Karpas-422 (cell line): Measurements from ENCODE around the gene OR8G1. TPM values are rescaled to one million over a fixed set of nuclear protein-coding genes. Genes with fewer than 3 reads are reported as not detected.

Experiments used
- DNase-seq: peaks from one replicate; pipeline ENCODE4 v3.0.0-alpha.2; 2015
- H2AFZ ChIP-seq: fragments of 200-600 bp; sonication (generic); 2 replicates; pipeline ENCODE4 v1.6.1; 2014; ENCODE audit warnings: antibody characterized with exemption, low read length, mixed read lengths
- H3K27ac ChIP-seq: fragments of 200-600 bp; sonication (generic); 2 replicates; pipeline ENCODE4 v1.5.1; 2014; ENCODE audit warnings: mild to moderate bottlenecking, low read length, moderate library complexity
- H3K27me3 ChIP-seq: fragments of 200-600 bp; sonication (generic); 2 replicates; pipeline ENCODE4 v1.6.1; 2014; ENCODE audit warnings: low read length, mixed read lengths
- H3K36me3 ChIP-seq: fragments of 200-600 bp; sonication (generic); 2 replicates; pipeline ENCODE4 v1.6.1; 2014; ENCODE audit warnings: low read length, mixed read lengths; ENCODE audit not compliant: insufficient read depth
- H3K4me1 ChIP-seq: fragments of 200-600 bp; sonication (generic); 2 replicates; pipeline ENCODE4 v1.6.1; 2014; ENCODE audit warnings: mild to moderate bottlenecking, low read length, mixed read lengths
- H3K4me2 ChIP-seq: fragments of 200-600 bp; sonication (generic); 2 replicates; pipeline ENCODE4 v1.6.1; 2014; ENCODE audit warnings: low read length, low read depth, mild to moderate bottlenecking; ENCODE audit not compliant: poor library complexity, severe bottlenecking
- H3K4me3 ChIP-seq: fragments of 200-600 bp; sonication (generic); 2 replicates; pipeline ENCODE4 v1.5.1; 2014; ENCODE audit warnings: mild to moderate bottlenecking, antibody characterized with exemption, low read length, mixed read lengths
- H3K79me2 ChIP-seq: fragments of 200-600 bp; sonication (generic); 2 replicates; pipeline ENCODE4 v1.6.1; 2014; ENCODE audit warnings: mild to moderate bottlenecking, low read length, mixed read lengths
- H3K9ac ChIP-seq: fragments of 200-600 bp; sonication (generic); 2 replicates; pipeline ENCODE4 v1.6.0; 2014; ENCODE audit warnings: low read length
- H3K9me2 ChIP-seq: fragments of 200-600 bp; sonication (generic), shearing (Covaris generic); replicated peaks from 2 replicates; pipeline ENCODE4 v1.6.0; 2014; ENCODE audit warnings: mild to moderate bottlenecking, low read length, moderate library complexity; ENCODE audit not compliant: insufficient read depth
- H3K9me3 ChIP-seq: fragments of 300-700, 200-600 bp; sonication (generic); 2 replicates; pipeline ENCODE4 v1.6.1; 2014; ENCODE audit warnings: low read length, mixed read lengths
- H4K20me1 ChIP-seq: fragments of 200-600 bp; sonication (generic); 2 replicates; pipeline ENCODE4 v1.6.1; 2014; ENCODE audit warnings: mild to moderate bottlenecking, antibody characterized with exemption, low read length, low read depth; ENCODE audit not compliant: insufficient read depth
- total RNA-seq: library from RNA; depleted of rRNA; stranded (reverse); fragments of >200 nt; shearing (Covaris generic); gene quantifications from 2 replicates; pipeline ENCODE4 v1.2.3, GENCODE V29; 2014; ENCODE audit warnings: low replicate concordance; rRNA removed

The OR8G1 gene, protein sequence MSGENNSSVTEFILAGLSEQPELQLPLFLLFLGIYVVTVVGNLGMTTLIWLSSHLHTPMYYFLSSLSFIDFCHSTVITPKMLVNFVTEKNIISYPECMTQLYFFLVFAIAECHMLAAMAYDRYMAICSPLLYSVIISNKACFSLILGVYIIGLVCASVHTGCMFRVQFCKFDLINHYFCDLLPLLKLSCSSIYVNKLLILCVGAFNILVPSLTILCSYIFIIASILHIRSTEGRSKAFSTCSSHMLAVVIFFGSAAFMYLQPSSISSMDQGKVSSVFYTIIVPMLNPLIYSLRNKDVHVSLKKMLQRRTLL
- not detected in 2 replicates for total RNA-seq

DNA sequence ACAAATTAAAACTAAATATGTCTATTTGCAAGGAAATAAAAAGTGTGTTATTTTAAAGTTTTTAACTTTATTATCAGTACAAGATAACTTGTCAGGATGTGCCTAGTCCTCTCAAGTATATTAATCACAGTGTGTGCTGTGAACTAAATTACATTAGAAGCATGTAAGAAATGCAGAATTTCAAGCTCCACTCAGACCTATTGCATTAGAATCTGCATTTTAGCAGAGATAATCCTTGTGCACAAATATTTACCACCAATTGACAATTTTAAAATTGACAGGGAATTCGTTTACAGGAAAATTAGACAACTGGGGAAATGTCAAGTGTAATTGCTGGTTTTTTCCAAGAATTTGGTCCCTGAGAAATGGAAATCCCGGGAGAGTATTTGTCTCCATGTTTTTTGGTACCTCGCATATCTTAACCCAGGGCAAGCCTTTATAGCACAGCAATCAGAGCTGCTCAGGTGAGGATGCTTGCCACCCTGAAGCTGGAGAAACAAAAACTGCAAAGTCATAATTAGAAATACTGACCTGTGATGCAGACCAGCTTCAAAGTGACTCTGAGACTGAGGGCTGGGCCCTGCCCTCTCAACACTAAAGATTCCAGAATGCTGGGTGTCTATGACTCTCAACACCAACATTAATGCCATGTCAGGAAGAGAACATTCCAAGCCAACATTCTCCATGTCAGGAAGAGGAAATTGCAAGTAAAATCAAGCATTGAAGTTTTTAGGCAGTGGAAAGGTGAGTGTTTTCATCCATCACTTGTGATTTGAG, at the start of gene OR8G1:
Gene OR8G1 (plus strand): TSS at position 475 of the 777 bp plus-strand sequence. CDS start 8,581 bp downstream, outside the sequence.
- no peak within 1 kb of the TSS for H3K27ac ChIP-seq
- H3K4me3 ChIP-seq: no peak within 1 kb of the TSS
- H3K4me1 ChIP-seq: no peaks in the 10 kb centered on the region
- no peak for DNase-seq
- no peaks in the 10 kb centered on the region for H4K20me1 ChIP-seq
- H3K27me3 ChIP-seq: no peaks in the 10 kb centered on the region
- H3K9me2 ChIP-seq: no peaks in the 10 kb centered on the region
- no peaks in the 10 kb centered on the region for H3K36me3 ChIP-seq
- no peak within 1 kb of the TSS for H3K4me2 ChIP-seq
- H2AFZ ChIP-seq: no peak within 1 kb of the TSS
- no peak within 1 kb of the TSS for H3K9ac ChIP-seq
- no peaks in the 10 kb centered on the region for H3K9me3 ChIP-seq
- H3K79me2 ChIP-seq: no peaks in the 10 kb centered on the region

DNA sequence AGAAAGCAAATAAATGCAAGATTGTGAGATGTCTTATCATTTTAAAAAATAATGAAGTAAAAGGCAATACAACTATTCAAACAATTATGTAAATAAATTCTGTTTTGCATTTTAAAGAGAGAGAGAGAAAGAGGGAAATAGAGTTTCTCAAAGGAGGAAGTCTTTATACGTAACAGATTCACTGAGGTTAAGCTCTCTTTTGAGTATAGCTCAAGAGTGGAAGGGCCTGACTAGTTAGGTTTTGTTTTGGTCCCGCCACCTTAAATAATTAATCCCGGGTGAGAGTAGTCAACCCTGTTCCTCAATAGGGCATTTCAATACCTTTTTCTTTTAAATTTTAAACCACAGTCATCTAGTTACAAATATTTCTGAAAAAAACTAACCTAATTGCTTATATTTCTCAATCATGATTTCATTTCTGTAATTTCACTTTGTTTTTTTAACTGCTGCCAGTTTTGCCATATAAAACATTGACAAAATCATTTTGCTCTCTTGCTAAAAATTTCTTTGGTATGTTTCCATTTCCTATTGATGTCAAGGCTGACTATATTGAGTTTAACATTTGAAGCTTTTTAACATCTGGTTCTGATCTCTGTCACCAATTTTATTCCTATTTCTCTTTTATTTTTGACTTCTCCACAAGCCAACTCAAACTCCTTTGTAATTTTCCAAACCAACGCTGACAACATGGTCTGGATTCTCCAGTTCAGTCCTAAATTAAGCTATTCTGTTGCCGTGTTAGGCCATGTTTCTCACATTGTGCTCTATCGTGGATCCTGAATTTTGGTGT, 47.5 kb upstream of the OR8G1 start:
- Histone ChIP-seq H2AFZ (no peak overlapping the region), H3K9ac (no peak overlapping the region), H3K4me2 (no peak overlapping the region), H3K9me3 (no peaks in the 10 kb centered on the region), H3K79me2 (no peaks in the 10 kb centered on the region), H4K20me1 (no peaks in the 10 kb centered on the region), H3K9me2 (no peaks in the 10 kb centered on the region), H3K4me3 (no peak overlapping the region), H3K4me1 (no peaks in the 10 kb centered on the region), H3K27ac (no peak overlapping the region), H3K27me3 (no peaks in the 10 kb centered on the region), H3K36me3 (no peaks in the 10 kb centered on the region)
- DNase-seq: no peak

DNA sequence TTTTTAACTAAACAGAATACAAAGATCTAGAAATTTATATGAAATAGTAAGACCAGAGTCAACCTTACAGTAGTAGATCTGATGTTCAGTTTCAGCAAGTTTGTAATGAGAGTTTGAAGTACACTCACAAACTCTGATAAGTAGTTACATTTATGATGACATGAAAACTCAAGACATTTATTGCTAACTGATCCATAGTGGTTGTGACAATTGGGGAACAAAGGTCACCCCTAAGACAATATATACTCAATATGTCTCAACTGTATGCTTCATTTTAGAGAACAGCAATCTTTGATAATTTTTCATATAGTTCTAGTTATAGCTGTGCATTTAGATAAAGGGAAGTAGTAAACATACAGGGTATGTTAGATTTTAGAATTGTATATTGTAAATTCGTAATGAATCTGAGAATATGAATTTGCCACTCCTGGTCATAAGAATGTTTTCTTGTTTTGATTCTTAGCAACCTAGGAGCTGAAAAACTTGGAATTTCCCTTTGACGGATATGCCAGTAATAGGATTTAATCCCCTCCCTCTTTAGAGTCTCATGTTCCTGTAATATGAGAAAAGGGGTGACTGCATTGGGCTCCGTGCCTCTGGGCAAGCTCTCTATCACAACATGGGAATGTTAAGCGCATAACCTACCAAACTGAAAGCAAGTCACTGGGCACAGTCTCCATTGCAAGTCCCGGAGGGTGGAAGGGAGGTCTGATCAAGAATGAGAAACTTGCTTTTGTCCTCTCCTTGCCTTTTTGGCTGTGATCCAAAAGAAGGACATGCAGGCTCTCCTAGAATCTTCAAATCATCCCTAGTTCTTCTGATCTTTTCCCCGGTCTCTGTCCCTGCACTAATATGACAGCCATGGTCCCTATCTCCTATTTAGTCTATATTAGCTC, 46.4 kb upstream of the OR8G1 start:
- Histone ChIP-seq H2AFZ (no peak overlapping the region), H3K27me3 (no peaks in the 10 kb centered on the region), H3K4me3 (no peak overlapping the region), H3K9ac (no peak overlapping the region), H4K20me1 (no peaks in the 10 kb centered on the region), H3K4me2 (no peak overlapping the region), H3K79me2 (no peaks in the 10 kb centered on the region), H3K27ac (no peak overlapping the region), H3K4me1 (no peaks in the 10 kb centered on the region), H3K9me3 (no peaks in the 10 kb centered on the region), H3K36me3 (no peaks in the 10 kb centered on the region), H3K9me2 (no peaks in the 10 kb centered on the region)
- DNase-seq: no peak

DNA sequence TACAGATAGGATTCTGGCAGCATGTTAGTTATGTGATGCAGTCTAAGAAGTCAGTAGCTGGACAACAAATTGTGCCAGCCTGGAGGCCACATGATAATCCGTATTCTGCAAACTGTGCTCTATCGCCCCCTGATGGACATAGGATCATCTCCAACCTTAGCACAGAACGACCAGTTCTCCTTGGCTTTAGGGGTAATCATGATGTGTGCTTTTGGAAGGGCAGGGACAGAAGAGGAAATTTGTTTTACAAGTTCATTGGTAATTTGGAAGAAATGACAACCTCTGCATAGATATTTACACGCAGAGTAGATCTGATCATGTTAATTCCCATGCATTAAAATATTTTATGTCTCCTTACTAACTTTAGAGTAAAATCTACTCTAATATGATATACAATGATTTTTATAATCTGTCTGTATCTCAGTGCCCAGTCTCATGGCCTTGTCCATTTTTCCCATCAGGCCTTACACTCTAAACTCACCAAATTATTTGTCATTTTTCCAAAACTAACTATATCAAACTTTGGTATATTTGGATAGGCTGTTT, 45.6 kb upstream of the OR8G1 start:
- H3K9ac ChIP-seq: no peak overlapping the region
- no peak overlapping the region for H2AFZ ChIP-seq
- DNase-seq: peak; percentile 66

DNA sequence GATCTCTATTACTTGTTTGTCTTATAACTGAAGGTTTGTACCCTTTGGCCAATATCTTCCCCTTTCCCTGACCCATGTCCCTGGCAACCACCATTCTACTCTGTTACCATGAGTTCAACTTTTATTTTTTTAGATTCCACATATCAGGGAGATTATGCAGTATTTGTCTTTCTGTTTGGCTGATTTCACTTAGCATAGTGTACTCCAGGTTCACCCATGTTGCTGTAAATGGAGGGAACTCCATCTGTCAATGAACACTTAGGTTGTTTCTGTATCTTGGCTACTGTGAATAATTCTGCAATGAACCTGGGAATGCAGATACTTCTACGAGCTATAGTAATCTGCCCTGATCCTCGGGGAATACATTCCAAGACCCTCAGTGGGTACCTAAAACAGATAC, 42.9 kb upstream of the OR8G1 start:
- Histone ChIP-seq H3K9me3 (no peaks in the 10 kb centered on the region), H4K20me1 (no peaks in the 10 kb centered on the region), H3K4me2 (no peak overlapping the region), H3K9me2 (no peaks in the 10 kb centered on the region), H3K27ac (no peak overlapping the region), H3K36me3 (no peaks in the 10 kb centered on the region), H3K4me3 (no peak overlapping the region), H3K4me1 (no peaks in the 10 kb centered on the region), H3K79me2 (no peaks in the 10 kb centered on the region), H3K27me3 (no peaks in the 10 kb centered on the region), H3K9ac (no peak overlapping the region), H2AFZ (no peak overlapping the region)
- no peak for DNase-seq

More for the DNA sequence above, 45.6 kb upstream of the OR8G1 start:
- H3K27ac ChIP-seq: no peak overlapping the region
- H3K9me3 ChIP-seq: no peaks in the 10 kb centered on the region
- H4K20me1 ChIP-seq: no peaks in the 10 kb centered on the region
- no peaks in the 10 kb centered on the region for H3K79me2 ChIP-seq
- H3K4me2 ChIP-seq: no peak overlapping the region
- no peak overlapping the region for H3K4me3 ChIP-seq
- no peaks in the 10 kb centered on the region for H3K4me1 ChIP-seq
- no peaks in the 10 kb centered on the region for H3K36me3 ChIP-seq
- H3K27me3 ChIP-seq: no peaks in the 10 kb centered on the region
- no peaks in the 10 kb centered on the region for H3K9me2 ChIP-seq

DNA sequence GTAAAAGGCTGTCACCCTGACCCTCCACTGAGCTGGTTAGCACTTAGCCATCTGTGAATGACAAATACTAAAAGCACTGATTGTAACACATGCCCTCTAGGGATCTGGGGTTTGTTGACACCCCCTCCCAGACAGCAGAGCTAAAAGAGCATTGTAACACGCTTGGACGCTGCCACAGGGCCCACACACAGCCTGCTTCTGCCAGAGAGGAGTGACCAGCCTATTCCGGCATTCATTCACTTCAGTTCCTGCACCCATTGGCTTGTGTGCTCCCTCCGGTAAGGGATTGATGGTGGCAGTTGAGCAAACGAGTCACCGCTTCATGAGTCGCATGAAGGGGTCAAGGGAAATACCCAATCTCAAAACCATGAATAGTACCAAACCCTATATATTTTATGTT, 42.0 kb upstream of the OR8G1 start:
- Histone ChIP-seq H3K4me1 (no peaks in the 10 kb centered on the region), H3K27ac (no peak overlapping the region), H3K9me2 (no peaks in the 10 kb centered on the region), H3K9me3 (no peaks in the 10 kb centered on the region), H3K27me3 (no peaks in the 10 kb centered on the region), H3K4me3 (no peak overlapping the region), H3K9ac (no peak overlapping the region), H3K4me2 (no peak overlapping the region), H3K36me3 (no peaks in the 10 kb centered on the region), H3K79me2 (no peaks in the 10 kb centered on the region), H4K20me1 (no peaks in the 10 kb centered on the region), H2AFZ (no peak overlapping the region)
- DNase-seq: no peak

DNA sequence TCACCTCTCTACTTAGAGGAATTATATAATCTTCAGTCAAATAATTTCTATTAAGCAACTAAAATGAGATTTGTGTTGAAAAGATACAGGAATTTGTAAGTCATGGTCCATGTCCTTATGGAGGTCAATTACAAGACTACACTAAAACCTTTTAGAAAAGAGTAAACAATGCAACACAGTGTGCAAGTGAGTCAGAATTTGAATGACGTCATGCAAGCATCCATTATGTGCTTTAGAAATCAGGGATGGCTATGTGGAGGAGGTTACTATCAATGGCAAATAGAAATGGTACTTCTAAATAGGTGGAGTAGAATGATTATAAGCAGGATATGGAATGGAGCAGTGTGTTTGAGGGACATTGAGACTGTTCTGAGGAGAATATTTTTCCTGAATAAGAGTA, 41.2 kb upstream of the OR8G1 start:
- Histone ChIP-seq H3K9me2 (no peaks in the 10 kb centered on the region), H3K4me2 (no peak overlapping the region), H3K27me3 (no peaks in the 10 kb centered on the region), H3K4me3 (no peak overlapping the region), H3K79me2 (no peaks in the 10 kb centered on the region), H3K9ac (no peak overlapping the region), H4K20me1 (no peaks in the 10 kb centered on the region), H3K4me1 (no peaks in the 10 kb centered on the region), H3K27ac (no peak overlapping the region), H2AFZ (no peak overlapping the region), H3K36me3 (no peaks in the 10 kb centered on the region), H3K9me3 (no peaks in the 10 kb centered on the region)
- DNase-seq: no peak
